Measurements from ENCODE around the gene DLK2.

Gene DLK2

GRCh38 chr6:43492673-43493072 is 37.3 kb upstream of the DLK2 start:
- TF ChIP-seq CTCF (IDR thresholded peaks at IDR 0.05): no peak
- DNase-seq (ENCODE audit: low spot score): no peak
- Histone ChIP-seq H3K27ac (peak overlapping the region in 1 of 2 donors; percentile 26), H3K4me3 (peak overlapping the region; percentile 33)

- no peak for TF ChIP-seq CTCF (IDR thresholded peaks at IDR 0.05)
- Histone ChIP-seq H3K27ac (peak overlapping the region in 1 of 2 donors; percentile 26), H3K4me3 (peak overlapping the region; percentile 33)
- DNase-seq (ENCODE audit: low spot score): no peak
Measured at GRCh38 chr6:43491750-43492661, 36.7 kb upstream of the DLK2 start.

GRCh38 chr6:43490523-43490939 is 35.2 kb upstream of the DLK2 start:
- no peak for TF ChIP-seq CTCF (IDR thresholded peaks at IDR 0.05)
- no peak overlapping the region for H3K27ac ChIP-seq
- H3K4me3 ChIP-seq: no peak overlapping the region
- no peak for DNase-seq (ENCODE audit: low spot score)

- DNase-seq (ENCODE audit: low spot score): no peak
- Histone ChIP-seq H3K4me3 (no peak overlapping the region), H3K27ac (peak overlapping the region in 1 of 2 donors; percentile 24)
- no peak for TF ChIP-seq CTCF (IDR thresholded peaks at IDR 0.05)
Measured at GRCh38 chr6:43489277-43490072, 34.1 kb upstream of the DLK2 start.

- peak overlapping the region in 1 of 2 donors; percentile 24 for H3K27ac ChIP-seq
- H3K4me3 ChIP-seq: no peak overlapping the region
- no peak for TF ChIP-seq CTCF (IDR thresholded peaks at IDR 0.05)
- DNase-seq (ENCODE audit: low spot score): no peak
Measured at GRCh38 chr6:43488667-43489276, 33.4 kb upstream of the DLK2 start.

GRCh38 chr6:43481591-43482236 is 26.4 kb upstream of the DLK2 start:
- no peak for TF ChIP-seq CTCF (IDR thresholded peaks at IDR 0.05)
- Histone ChIP-seq H3K27ac (no peak overlapping the region), H3K4me3 (no peak overlapping the region)
- DNase-seq (ENCODE audit: low spot score): no peak
